WTC11 (cell line): ENCODE results near the gene PACS1. TPM values are rescaled to one million over a fixed set of nuclear protein-coding genes. Genes with fewer than 3 reads are reported as not detected.
A peak's percentile ranks its signal among the peaks of the same experiment; 100 is the strongest.

Source experiments
- ATAC-seq: fragments of 200-7000 bp; cut with Tn5 transposase; 2 replicates; pipeline ENCODE4 v1.10.0; 2021; ENCODE audit warnings: mild to moderate bottlenecking, moderate library complexity
- CTCF ChIA-PET: fragments of 300-600 bp; sonication (Branson Sonifier 250); formaldehyde crosslinking; loops from one replicate; lab custom pipeline; 2021; ENCODE audit warnings: antibody characterized with exemption; lab: Charles Lee
- POLR2A ChIA-PET: fragments of 350-600 bp; sonication (Branson Sonifier 250); formaldehyde crosslinking; loops from one replicate; lab custom pipeline; 2021; ENCODE audit warnings: antibody characterized with exemption; lab: Charles Lee
- DNase-seq: peaks from one replicate; pipeline ENCODE4 v3.0.0; 2021; ENCODE audit warnings: low spot score
- H3K27ac Mint-ChIP-seq: 2 replicates; pipeline ENCODE4 v1.8.0; 2021; ENCODE audit warnings: mixed read lengths
- H3K27me3 Mint-ChIP-seq: 2 replicates; pipeline ENCODE4 v1.8.0; 2021; ENCODE audit warnings: low read depth, mild to moderate bottlenecking, moderate library complexity, mixed read lengths
- H3K36me3 Mint-ChIP-seq: 2 replicates; pipeline ENCODE4 v1.8.0; 2021; ENCODE audit warnings: mixed read lengths
- H3K4me1 Mint-ChIP-seq: 2 replicates; pipeline ENCODE4 v1.8.0; 2022; ENCODE audit warnings: mixed read lengths
- H3K4me3 Mint-ChIP-seq: 2 replicates; pipeline ENCODE4 v1.8.0; 2021; ENCODE audit warnings: mild to moderate bottlenecking, moderate library complexity, mixed read lengths
- H3K9me3 Mint-ChIP-seq: 2 replicates; pipeline ENCODE4 v1.8.0; 2021; ENCODE audit warnings: mixed read lengths
- ARID4B ChIP-seq: sonication (generic); formaldehyde crosslinking; IDR thresholded peaks from 2 replicates; pipeline ENCODE4 v1.8.0; 2023; ENCODE audit warnings: missing genetic modification reagents, mild to moderate bottlenecking, borderline replicate concordance
- FOXJ3 ChIP-seq: sonication (generic); formaldehyde crosslinking; IDR thresholded peaks from 2 replicates; pipeline ENCODE4 v1.9.0; 2021; ENCODE audit warnings: missing genetic modification reagents, mild to moderate bottlenecking, borderline replicate concordance
- HMGA2 ChIP-seq: fragments of 250-450 bp; sonication (Bioruptor Pico); IDR thresholded peaks from 2 replicates; pipeline ENCODE4 v1.4.0; 2021; ENCODE audit warnings: mild to moderate bottlenecking, moderate library complexity
- HMGXB4 ChIP-seq: sonication (generic); formaldehyde crosslinking; IDR thresholded peaks from 2 replicates; pipeline ENCODE4 v1.8.1; 2023; ENCODE audit warnings: mild to moderate bottlenecking, moderate library complexity, missing genetic modification reagents
- MAX ChIP-seq: sonication (generic); formaldehyde crosslinking; IDR thresholded peaks from 2 replicates; pipeline ENCODE4 v1.8.0; 2022; ENCODE audit warnings: mild to moderate bottlenecking, missing genetic modification reagents
- PRRX2 ChIP-seq: fragments of 250-450 bp; sonication (Bioruptor Pico); IDR thresholded peaks from 2 replicates; pipeline ENCODE4 v1.8.0; 2021; ENCODE audit warnings: mild to moderate bottlenecking
- SP1 ChIP-seq: sonication (generic); formaldehyde crosslinking; conservative IDR thresholded peaks from 2 replicates; pipeline ENCODE4 v1.8.1; 2022; ENCODE audit warnings: missing genetic modification reagents
- TP53 ChIP-seq: sonication (generic); formaldehyde crosslinking; IDR thresholded peaks from 2 replicates; pipeline ENCODE4 v1.8.1; 2023; ENCODE audit warnings: mild to moderate bottlenecking, missing genetic modification reagents
- ZBTB21 ChIP-seq: sonication (generic); formaldehyde crosslinking; IDR thresholded peaks from 2 replicates; pipeline ENCODE4 v1.8.1; 2023; ENCODE audit warnings: mild to moderate bottlenecking, missing genetic modification reagents, borderline replicate concordance
- ZBTB43 ChIP-seq: sonication (generic); formaldehyde crosslinking; IDR thresholded peaks from 2 replicates; pipeline ENCODE4 v1.8.1; 2023; ENCODE audit warnings: mild to moderate bottlenecking, missing genetic modification reagents
- ZNF416 ChIP-seq: fragments of 250-450 bp; sonication (Bioruptor Pico); IDR thresholded peaks from 2 replicates; pipeline ENCODE4 v1.9.0; 2021; ENCODE audit warnings: mild to moderate bottlenecking, inconsistent platforms
- total RNA-seq: library from RNA; stranded (reverse); gene quantifications from 3 replicates; pipeline ENCODE4 v1.2.3, GENCODE V29; 2021

The PACS1 gene
- total RNA-seq, 1 experiment from 2014 or later = 34.8 TPM

GRCh38 chr11:66267379-66268243, 197.5 kb downstream of the PACS1 start:
- ATAC-seq = peak; percentile 68
- peak; percentile 86 for DNase-seq
- H3K36me3 Mint-ChIP-seq = peaks cover 29% of the 10 kb centered on the region
- no peaks in the 10 kb centered on the region for H3K9me3 Mint-ChIP-seq
- peaks cover 12% of the 10 kb centered on the region for H3K4me1 Mint-ChIP-seq
- CTCF ChIA-PET = interaction anchor here (0.6 to 4.0 kb wide), 16 partner anchors 10 to 787 kb away, joined by 3 to 33 read pairs (median 5); partner anchors contain the start of genes CD248, CNIH2, PELI3 and RIN1
- peak overlapping the region; percentile 99 for H3K27ac Mint-ChIP-seq
- peak overlapping the region; percentile 97 for H3K4me3 Mint-ChIP-seq
- POLR2A ChIA-PET = interaction anchor here (0.7 to 1.5 kb wide), 7 partner anchors 10 to 408 kb away, joined by 3 to 6 read pairs (median 3); partner anchors contain the start of gene SF3B2
- H3K27me3 Mint-ChIP-seq = no peaks in the 10 kb centered on the region; the same call in 1 of the 2 replicates
- TF ChIP-seq PRRX2 (CRISPR knock-in tag) (0 out of 2 replicates have a peak, but pooled peaks have one; percentile 74), HMGXB4 (CRISPR knock-in tag) (0 out of 2 replicates have a peak, but pooled peaks have one; percentile 37), HMGA2 (CRISPR knock-in tag) (no peak), FOXJ3 (CRISPR knock-in tag) (no peak), ZBTB43 (CRISPR knock-in tag) (0 out of 2 replicates have a peak, but pooled peaks have one; percentile 46), SP1 (peak; percentile 78)
- TF ChIP-seq, all 79 proteins: peak for 4

- TF ChIP-seq ARID4B (CRISPR knock-in tag) = no peak
- TF ChIP-seq MAX = 0 out of 2 replicates have a peak, but pooled peaks have one; percentile 6
- TF ChIP-seq ZNF416 (CRISPR knock-in tag) = 0 out of 2 replicates have a peak, but pooled peaks have one; percentile 66
- no peak for TF ChIP-seq TP53 (CRISPR knock-in tag)
- no peak for TF ChIP-seq ZBTB21 (CRISPR knock-in tag)
- peak; percentile 78; the same call in 1 of the 2 replicates for TF ChIP-seq SP1
- TF ChIP-seq ZBTB43 (CRISPR knock-in tag) = no peak
- H3K36me3 Mint-ChIP-seq = peaks cover 31% of the 10 kb centered on the region
- no peaks in the 10 kb centered on the region for H3K9me3 Mint-ChIP-seq
- DNase-seq = peak; percentile 100
- peak within 1 kb of the TSS; percentile 99 for H3K27ac Mint-ChIP-seq
- CTCF ChIA-PET = interaction anchor here (0.6 to 4.0 kb wide), 16 partner anchors 9 to 223 kb away, joined by 3 to 33 read pairs (median 5); partner anchors contain the start of genes CD248, CNIH2, PELI3 and RIN1
- H3K27me3 Mint-ChIP-seq = no peaks in the 10 kb centered on the region; the same call in 1 of the 2 replicates
- peak within 1 kb of the TSS; percentile 97 for H3K4me3 Mint-ChIP-seq
- peaks cover 12% of the 10 kb centered on the region for H3K4me1 Mint-ChIP-seq
- POLR2A ChIA-PET = interaction anchor here (0.8 to 1.5 kb wide), 6 partner anchors 9 to 409 kb away, joined by 3 to 6 read pairs (median 4); partner anchors contain the start of gene SF3B2
- peak; percentile 83 for ATAC-seq
Measured at GRCh38 chr11:66268244-66268951, 198.3 kb downstream of the PACS1 start, which contains the start of gene RAB1B. TSS of gene RAB1B (plus strand) at chr11:66268639. CDS start at chr11:66268680, 41 bp downstream.
